ENCODE measurements around the gene EPC2.

DNA sequence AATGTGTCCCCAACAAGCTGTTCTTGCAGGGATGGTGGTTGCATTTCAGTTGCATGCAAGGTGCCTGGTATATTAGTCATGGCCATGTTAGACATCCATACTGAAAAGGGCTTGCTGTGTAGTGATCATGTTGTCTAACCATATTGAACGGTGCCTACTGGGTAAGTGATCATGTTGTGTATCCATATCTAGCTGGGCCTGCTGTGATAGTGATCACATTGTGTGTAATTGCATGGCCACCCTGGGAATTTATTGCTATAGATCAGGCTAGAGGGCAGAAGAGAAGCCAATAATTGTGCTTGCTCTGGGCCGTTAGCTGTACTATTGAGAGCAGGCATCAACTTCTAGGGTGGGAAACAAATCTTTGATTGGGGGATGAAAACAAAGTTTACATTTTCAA, 9.8 kb upstream of the EPC2 start:
- TF ChIP-seq, protein P1, sequence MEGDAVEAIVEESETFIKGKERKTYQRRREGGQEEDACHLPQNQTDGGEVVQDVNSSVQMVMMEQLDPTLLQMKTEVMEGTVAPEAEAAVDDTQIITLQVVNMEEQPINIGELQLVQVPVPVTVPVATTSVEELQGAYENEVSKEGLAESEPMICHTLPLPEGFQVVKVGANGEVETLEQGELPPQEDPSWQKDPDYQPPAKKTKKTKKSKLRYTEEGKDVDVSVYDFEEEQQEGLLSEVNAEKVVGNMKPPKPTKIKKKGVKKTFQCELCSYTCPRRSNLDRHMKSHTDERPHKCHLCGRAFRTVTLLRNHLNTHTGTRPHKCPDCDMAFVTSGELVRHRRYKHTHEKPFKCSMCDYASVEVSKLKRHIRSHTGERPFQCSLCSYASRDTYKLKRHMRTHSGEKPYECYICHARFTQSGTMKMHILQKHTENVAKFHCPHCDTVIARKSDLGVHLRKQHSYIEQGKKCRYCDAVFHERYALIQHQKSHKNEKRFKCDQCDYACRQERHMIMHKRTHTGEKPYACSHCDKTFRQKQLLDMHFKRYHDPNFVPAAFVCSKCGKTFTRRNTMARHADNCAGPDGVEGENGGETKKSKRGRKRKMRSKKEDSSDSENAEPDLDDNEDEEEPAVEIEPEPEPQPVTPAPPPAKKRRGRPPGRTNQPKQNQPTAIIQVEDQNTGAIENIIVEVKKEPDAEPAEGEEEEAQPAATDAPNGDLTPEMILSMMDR (IDR thresholded peaks at IDR 0.05) = no peak
- no peak for TF ChIP-seq EZH2 (IDR thresholded peaks at IDR 0.05)
- no peak for TF ChIP-seq EZH2phosphoT487 (IDR thresholded peaks at IDR 0.05)
